Peyer's patch (tissue), 4 donors: ENCODE data around the gene CDH4. TPM values are rescaled to one million over a fixed set of nuclear protein-coding genes. Genes with fewer than 3 reads are reported as not detected.

Experiments used
- DNase-seq, 3 donors: peaks; one replicate each; pipeline ENCODE4 v3.0.0-alpha.2; 2017 to 2019
- H3K27ac ChIP-seq, 4 donors: fragments of 200-600 bp; sonication (generic); one replicate each; pipeline ENCODE4 v1.5.1; 2016 to 2019
- H3K27me3 ChIP-seq, 2 donors: fragments of 200-600 bp; sonication (generic); one replicate each; pipeline ENCODE4 v1.5.1; 2019
- H3K36me3 ChIP-seq, 3 donors: fragments of 200-600 bp; sonication (generic); one replicate each; pipeline ENCODE4 v1.5.1; 2016 to 2019
- H3K4me1 ChIP-seq, 4 donors: fragments of 200-600 bp; sonication (generic); one replicate each; pipeline ENCODE4 v1.5.1; 2016 to 2019
- H3K4me3 ChIP-seq, 4 donors: fragments of 200-600 bp; sonication (generic); 1 replicate in 3 of 4; 2 replicates in 1 of 4; pipeline ENCODE4 v1.5.1; 2016 to 2019; ENCODE audit warnings: mild to moderate bottlenecking in 1 of 4
- H3K9me3 ChIP-seq, 4 donors: fragments of 200-600 bp; sonication (generic); one replicate each; pipeline ENCODE4 v1.5.1; 2016 to 2019; ENCODE audit warnings: mild to moderate bottlenecking in 1 of 4
- CTCF ChIP-seq, 6 experiments: fragments of 450-650 bp in 4 of 6; fragments of 200-600 bp in 2 of 6; sonication (generic) in 1 of 6; IDR thresholded peaks; one replicate each; pipeline ENCODE4 v1.5.1; 2017 to 2019; ENCODE audit warnings: antibody characterized with exemption in 6 of 6, mild to moderate bottlenecking in 3 of 6, moderate library complexity in 1 of 6
- POLR2A ChIP-seq, 2 donors: fragments of 450-650 bp; IDR thresholded peaks; one replicate each; pipeline ENCODE4 v1.5.1; 2017; ENCODE audit warnings: antibody characterized with exemption in 2 of 2, mild to moderate bottlenecking in 2 of 2, moderate library complexity in 2 of 2
- total RNA-seq, 4 donors: library from RNA; depleted of rRNA; stranded (reverse); fragments of >200 nt; gene quantifications; one replicate each; pipeline ENCODE4 v1.1.0, GENCODE V29; 2016

Gene CDH4
- total RNA-seq, 4 donors from 2014 or later = 0.27 TPM; not detected in 3

DNA sequence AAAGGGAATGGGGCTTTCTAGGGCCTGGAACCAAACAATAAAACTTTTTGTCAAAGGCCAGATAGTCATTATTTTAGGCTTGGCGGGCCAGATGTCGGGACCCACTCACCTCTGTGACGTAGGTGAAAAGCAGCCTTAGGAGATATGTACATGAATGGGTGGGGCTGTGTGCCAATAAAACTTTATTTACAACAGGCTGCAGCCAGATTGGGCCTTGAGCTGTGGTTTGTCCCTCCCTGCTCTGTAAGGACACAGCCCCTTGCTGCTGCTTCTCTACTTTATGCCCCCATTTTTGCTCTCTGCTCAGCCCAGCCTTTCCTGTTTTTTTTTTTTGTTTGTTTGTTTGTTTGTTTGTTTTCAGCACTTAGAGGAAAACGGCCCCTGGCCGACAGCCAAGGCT lies 32.7 kb downstream of the CDH4 start:
- DNase-seq = no peak
- Histone ChIP-seq H3K27ac (no peak overlapping the region), H3K27me3 (no peaks in the 10 kb centered on the region), H3K9me3 (no peaks in the 10 kb centered on the region), H3K4me3 (no peak overlapping the region), H3K36me3 (no peaks in the 10 kb centered on the region), H3K4me1 (no peaks in the 10 kb centered on the region)
- no peak for TF ChIP-seq POLR2A (IDR thresholded peaks at IDR 0.05)
- TF ChIP-seq CTCF (IDR thresholded peaks at IDR 0.05) = no peak

DNA sequence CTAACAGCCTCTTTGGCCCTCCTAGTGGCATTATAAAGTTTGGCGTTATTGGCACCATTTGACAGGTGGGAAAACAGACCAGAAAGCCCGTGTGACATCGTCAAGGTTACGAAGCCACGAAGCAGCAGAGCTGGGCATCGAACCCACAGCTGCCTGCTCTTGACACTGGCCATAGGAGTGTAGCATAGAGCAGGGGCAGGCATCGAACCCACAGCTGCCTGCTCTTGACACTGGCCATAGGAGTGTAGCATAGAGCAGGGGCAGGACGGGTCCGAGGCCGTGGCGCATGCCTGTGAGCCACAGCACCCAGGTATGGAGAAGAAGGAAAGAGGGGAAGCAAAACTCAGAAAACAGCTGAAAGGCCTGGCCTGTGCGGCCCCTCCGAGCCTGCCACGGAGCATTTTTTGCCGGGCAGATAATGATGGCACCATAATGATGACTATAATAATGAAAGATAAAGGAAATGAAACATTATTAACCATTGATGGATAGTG lies 33.1 kb downstream of the CDH4 start:
- no peak for TF ChIP-seq CTCF (IDR thresholded peaks at IDR 0.05)
- TF ChIP-seq POLR2A (IDR thresholded peaks at IDR 0.05) = no peak
- no peaks in the 10 kb centered on the region for H3K9me3 ChIP-seq
- H3K27ac ChIP-seq = no peak overlapping the region
- H3K4me1 ChIP-seq = no peaks in the 10 kb centered on the region
- H3K4me3 ChIP-seq = no peak overlapping the region
- no peak for DNase-seq
- H3K27me3 ChIP-seq = no peaks in the 10 kb centered on the region
- no peaks in the 10 kb centered on the region for H3K36me3 ChIP-seq

DNA sequence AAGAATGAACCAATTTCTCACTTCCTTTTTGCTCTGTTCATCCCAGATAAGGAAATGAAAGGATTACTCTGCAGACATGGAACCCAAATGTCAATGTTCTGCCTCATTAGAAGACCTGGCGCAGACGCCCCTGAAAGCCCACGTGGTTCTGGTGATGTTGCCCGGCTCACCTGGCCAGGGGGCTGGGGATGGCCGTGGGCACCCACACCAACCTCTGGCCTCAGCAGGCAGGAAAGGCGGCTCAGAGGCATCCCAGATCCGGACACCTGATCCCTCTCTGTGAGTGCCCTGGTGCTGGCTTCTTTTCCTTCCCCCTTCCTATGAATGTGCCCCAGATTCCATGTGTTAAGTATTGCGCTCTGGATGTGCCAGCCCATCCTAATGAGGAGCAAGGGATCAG lies 33.6 kb downstream of the CDH4 start:
- Histone ChIP-seq H3K4me3 (no peak overlapping the region), H3K27ac (no peak overlapping the region), H3K4me1 (no peaks in the 10 kb centered on the region), H3K9me3 (no peaks in the 10 kb centered on the region), H3K36me3 (no peaks in the 10 kb centered on the region), H3K27me3 (no peaks in the 10 kb centered on the region)
- TF ChIP-seq CTCF (IDR thresholded peaks at IDR 0.05) (no peak), POLR2A (IDR thresholded peaks at IDR 0.05) (no peak)
- no peak for DNase-seq

- H3K36me3 ChIP-seq = no peaks in the 10 kb centered on the region
- no peaks in the 10 kb centered on the region for H3K9me3 ChIP-seq
- H3K4me1 ChIP-seq = no peaks in the 10 kb centered on the region
- no peaks in the 10 kb centered on the region for H3K27me3 ChIP-seq
- TF ChIP-seq CTCF (IDR thresholded peaks at IDR 0.05) (no peak), POLR2A (IDR thresholded peaks at IDR 0.05) (no peak)
- H3K27ac ChIP-seq = no peak overlapping the region
- DNase-seq = no peak
- no peak overlapping the region for H3K4me3 ChIP-seq
These were observed 35.7 kb downstream of the CDH4 start for GRCh38 chr20:61287583-61288275.

DNA sequence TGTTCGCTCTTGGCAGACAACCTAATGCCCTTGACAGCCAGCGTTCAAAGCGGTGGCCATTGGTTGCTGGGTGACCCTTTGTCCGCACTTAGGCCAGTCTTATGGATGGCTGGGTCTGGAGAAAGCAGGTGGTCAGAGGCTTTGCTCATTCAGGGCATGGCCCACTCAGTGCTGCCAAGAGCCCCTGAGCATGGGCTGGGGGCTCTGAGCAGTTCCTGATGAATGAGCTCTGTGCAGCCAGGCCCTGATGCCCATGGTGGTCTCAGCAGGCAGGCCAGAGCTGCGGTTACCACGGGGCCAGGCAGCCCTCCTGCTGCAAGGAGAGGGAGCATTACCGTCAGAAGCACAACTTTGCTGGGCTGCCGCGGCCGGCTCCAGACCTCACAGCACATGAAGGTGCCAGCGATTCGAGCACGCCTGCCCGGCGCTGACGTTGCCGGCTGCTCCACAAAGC lies 36.3 kb downstream of the CDH4 start:
- Histone ChIP-seq H3K4me3 (no peak overlapping the region), H3K27ac (no peak overlapping the region), H3K27me3 (no peaks in the 10 kb centered on the region), H3K9me3 (no peaks in the 10 kb centered on the region), H3K4me1 (no peaks in the 10 kb centered on the region), H3K36me3 (no peaks in the 10 kb centered on the region)
- no peak for TF ChIP-seq CTCF (IDR thresholded peaks at IDR 0.05)
- no peak for TF ChIP-seq POLR2A (IDR thresholded peaks at IDR 0.05)
- no peak for DNase-seq
